H4 (cell line): ENCODE measurements around the gene TXK. TPM values are rescaled to one million over a fixed set of nuclear protein-coding genes. Genes with fewer than 3 reads are reported as not detected.

ENCODE experiments used
- DNase-seq: peaks from one replicate; pipeline ENCODE4 v3.0.0-alpha.2; 2015; ENCODE audit warnings: low spot score
- total RNA-seq: library from RNA; depleted of rRNA; stranded (reverse); fragments of >200 nt; shearing (Covaris generic); gene quantifications from 2 replicates; pipeline ENCODE4 v1.2.3, GENCODE V29; 2014; rRNA removed

Gene TXK
- total RNA-seq, 1 experiment from 2014 or later: 0.06 TPM

DNA sequence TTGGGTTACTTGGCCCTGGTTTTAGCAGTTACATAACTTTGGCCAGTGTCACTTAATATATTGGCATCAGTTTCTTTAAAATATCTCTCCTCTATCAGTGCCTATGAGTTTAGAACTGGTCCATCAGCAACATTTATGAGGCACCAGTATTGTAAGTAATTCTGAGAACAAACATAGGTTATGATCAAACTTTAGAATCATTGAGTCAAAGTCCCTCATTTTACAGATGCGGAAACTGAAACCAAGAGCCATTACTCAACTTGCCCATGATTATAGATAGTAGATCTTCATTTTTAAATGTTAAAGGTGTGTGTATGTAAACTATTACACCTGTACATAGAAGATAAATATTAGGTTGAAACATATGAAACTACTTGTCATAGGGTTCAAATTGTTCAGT, 113.0 kb downstream of the TXK start:
- no peak for DNase-seq

DNA sequence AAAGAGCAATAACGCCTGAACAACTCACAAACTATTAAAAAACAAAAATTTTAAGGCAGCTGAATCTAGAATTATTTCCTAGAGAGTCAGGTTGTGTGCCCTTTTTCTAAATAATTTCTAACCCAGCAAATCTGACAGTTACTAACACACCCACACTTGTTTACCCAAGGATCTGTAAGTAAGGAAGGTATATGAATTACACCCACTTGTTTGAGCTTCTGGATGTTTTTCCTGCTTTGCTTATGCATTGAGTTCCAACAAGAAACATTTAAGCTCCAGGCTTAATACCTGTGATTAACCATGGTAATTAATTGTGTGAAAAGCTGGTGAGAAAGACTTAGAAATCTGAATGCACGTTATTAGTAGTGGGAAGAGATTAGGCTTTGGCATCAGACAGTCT, 115.9 kb downstream of the TXK start:
- DNase-seq: no peak

DNA sequence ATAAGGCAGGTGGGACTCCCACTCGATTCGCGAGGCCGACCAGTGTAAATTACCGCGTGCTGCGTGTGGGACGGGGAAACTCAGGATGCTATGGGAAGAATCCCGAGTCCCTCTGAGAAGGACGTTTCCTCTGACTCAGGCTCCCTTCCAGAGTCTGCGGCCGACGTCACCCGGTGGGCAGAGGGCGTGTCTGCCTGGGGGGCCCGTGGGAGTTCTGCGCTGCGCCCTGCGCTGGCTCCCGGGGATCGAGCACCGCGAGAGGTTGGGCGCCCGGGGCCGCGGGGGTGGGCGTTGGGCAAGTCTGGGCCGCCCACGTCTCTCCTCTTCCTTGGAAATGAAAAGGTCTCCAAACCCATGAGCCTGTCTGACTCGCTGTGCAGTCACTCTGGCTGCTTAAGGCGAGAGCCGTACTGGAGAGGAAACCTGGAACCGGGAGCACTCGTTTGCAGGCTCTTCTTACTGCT, 116.9 kb downstream of the TXK start:
- peak; percentile 31 for DNase-seq

Other genes with a start within 250 kb of the TXK start
- gene NFXL1, start 219.7 kb downstream of the TXK start, total RNA-seq: 5.7 and 5.8 TPM in 2 replicates
- not detected in 2 replicates for gene CNGA1, start 117.6 kb downstream of the TXK start, total RNA-seq
- gene NIPAL1, start 117.5 kb downstream of the TXK start, total RNA-seq: 0.37 and 1.5 TPM in 2 replicates
- gene TEC, start 135.6 kb upstream of the TXK start, total RNA-seq: 0.06 TPM in 1 of 2 replicates, not detected in the other
- 36.3 and 72.3 TPM in 2 replicates for gene SLAIN2, start 207.3 kb upstream of the TXK start, total RNA-seq